SK-N-SH (cell line): ENCODE results near the gene SFN. TPM values are rescaled to one million over a fixed set of nuclear protein-coding genes. Genes with fewer than 3 reads are reported as not detected.

ENCODE experiments used
- CTCF ChIA-PET: fragments of 300-600, 350-600 bp; formaldehyde crosslinking; extraction: SDS; loops from one replicate; lab custom pipeline; 2021; lab: Yijun Ruan, JAX
- POLR2A ChIA-PET: fragments of 350-600 bp; sonication (Branson Sonifier 250); formaldehyde crosslinking; extraction: SDS; loops from one replicate; lab custom pipeline; 2020; ENCODE audit warnings: antibody characterized with exemption, inconsistent platforms; lab: Yijun Ruan, JAX
- DNase-seq: peaks from one replicate; pipeline ENCODE4 v3.0.0; 2012
- H2AFZ ChIP-seq: fragments of 200-600 bp; sonication (generic); 2 replicates; pipeline ENCODE4 v1.8.1; 2016; ENCODE audit warnings: antibody characterized with exemption, mild to moderate bottlenecking, low read depth
- H3F3A ChIP-seq: fragments of 200-600 bp; sonication (generic); replicated peaks from 2 replicates; pipeline ENCODE3; 2016; ENCODE audit warnings: antibody characterized with exemption, mild to moderate bottlenecking; ENCODE audit not compliant: insufficient read depth
- H3K27ac ChIP-seq, 2 experiments: fragments of 200-500 bp in 1 of 2; fragments of 200-600 bp in 1 of 2; sonication (Bioruptor generic) in 1 of 2; sonication (generic), shearing (Covaris generic) in 1 of 2; 2 replicates each; pipeline versions ENCODE4 v1.5.1 to v1.6.1; 2014 to 2016; ENCODE audit warnings: low read depth in 2 of 2, inconsistent platforms in 1 of 2, low read length in 1 of 2, mild to moderate bottlenecking in 1 of 2, mixed read lengths in 1 of 2
- H3K27me3 ChIP-seq: fragments of 200-600 bp; sonication (generic), shearing (Covaris generic); 2 replicates; pipeline ENCODE4 v1.6.1; 2016; ENCODE audit warnings: mixed run types; ENCODE audit not compliant: insufficient read depth
- H3K36me3 ChIP-seq, 2 experiments: fragments of 200-500 bp in 1 of 2; fragments of 200-600 bp in 1 of 2; sonication (Bioruptor generic) in 1 of 2; sonication (generic) in 1 of 2; replicated peaks in 1 of 2; 2 replicates each; pipeline versions ENCODE3 to v1.5.1; 2014 to 2016; ENCODE audit warnings: low read length in 1 of 2, mild to moderate bottlenecking in 1 of 2; ENCODE audit not compliant: insufficient read depth in 2 of 2, control insufficient read depth in 1 of 2
- H3K4me1 ChIP-seq, 2 experiments: fragments of 200-500 bp in 1 of 2; fragments of 200-600 bp in 1 of 2; sonication (Bioruptor generic) in 1 of 2; sonication (generic), shearing (Covaris generic) in 1 of 2; 2 replicates each; pipeline versions ENCODE4 v1.5.1 to v1.6.1; 2014 to 2016; ENCODE audit warnings: low read depth in 1 of 2, low read length in 1 of 2, mixed run types in 1 of 2; ENCODE audit not compliant: insufficient read depth in 2 of 2, control insufficient read depth in 1 of 2
- H3K4me2 ChIP-seq: fragments of 200-600 bp; sonication (generic), shearing (Covaris generic); 2 replicates; pipeline ENCODE4 v1.6.1; 2017; ENCODE audit warnings: mixed run types
- H3K4me3 ChIP-seq, 2 experiments: fragments of 200-500 bp in 1 of 2; fragments of 200-600 bp in 1 of 2; sonication (Bioruptor generic) in 1 of 2; sonication (generic), shearing (Covaris generic) in 1 of 2; 2 replicates each; pipeline versions ENCODE4 v1.5.1 to v1.8.1; 2014 to 2016; ENCODE audit warnings: low read depth in 2 of 2, inconsistent platforms in 1 of 2, low read length in 1 of 2, mild to moderate bottlenecking in 1 of 2, mixed read lengths in 1 of 2, moderate library complexity in 1 of 2
- H3K79me2 ChIP-seq: fragments of 200-600 bp; sonication (generic); 2 replicates; pipeline ENCODE4 v1.8.1; 2017; ENCODE audit warnings: mild to moderate bottlenecking; ENCODE audit not compliant: insufficient read depth
- H3K9ac ChIP-seq: fragments of 200-600 bp; sonication (generic); 2 replicates; pipeline ENCODE4 v1.6.1; 2017; ENCODE audit warnings: mixed run types
- H3K9me2 ChIP-seq: fragments of 200-600 bp; sonication (generic); 2 replicates; pipeline ENCODE4 v1.6.1; 2017; ENCODE audit warnings: mixed run types
- H3K9me3 ChIP-seq: fragments of 200-600 bp; sonication (generic); 2 replicates; pipeline ENCODE4 v1.6.1; 2017; ENCODE audit warnings: mixed run types, mild to moderate bottlenecking, moderate library complexity
- H4K20me1 ChIP-seq: fragments of 200-600 bp; sonication (generic); 2 replicates; pipeline ENCODE4 v1.6.1; 2017; ENCODE audit warnings: mild to moderate bottlenecking, mixed run types; ENCODE audit not compliant: insufficient read depth
- CHD2 ChIP-seq: fragments of 150-350 bp; IDR thresholded peaks from 2 replicates; pipeline ENCODE4 v1.6.1; 2018; ENCODE audit warnings: low read length; ENCODE audit not compliant: partially characterized antibody
- ELF1 ChIP-seq: IDR thresholded peaks from 2 replicates; pipeline ENCODE4 v1.4.0; 2012
- EP300 ChIP-seq, 2 experiments: IDR thresholded peaks; 2 replicates each; pipeline versions ENCODE4 v1.4.0 to v1.6.1; 2012; ENCODE audit warnings: borderline replicate concordance in 1 of 2, low read depth in 1 of 2, low read length in 1 of 2
- EZH2phosphoT487 ChIP-seq: fragments of 200-600 bp; sonication (generic); IDR thresholded peaks from 2 replicates; pipeline ENCODE4 v1.6.1; 2017; ENCODE audit warnings: low read depth, mixed run types, mild to moderate bottlenecking, antibody characterized with exemption, moderate library complexity, borderline replicate concordance
- FOSL2 ChIP-seq: IDR thresholded peaks from 2 replicates; pipeline ENCODE4 v1.4.0; 2012; ENCODE audit warnings: low read depth, mild to moderate bottlenecking, moderate library complexity, borderline replicate concordance
- FOXJ3 ChIP-seq: sonication (generic); formaldehyde crosslinking; IDR thresholded peaks from 2 replicates; pipeline ENCODE4 v1.5.1; 2020; ENCODE audit warnings: mild to moderate bottlenecking, missing genetic modification reagents
- FOXM1 ChIP-seq: IDR thresholded peaks from 2 replicates; pipeline ENCODE4 v1.4.0; 2012; ENCODE audit warnings: low read depth, mild to moderate bottlenecking
- IRF3 ChIP-seq: fragments of 150-350 bp; IDR thresholded peaks from 2 replicates; pipeline ENCODE4 v1.6.1; 2016; ENCODE audit warnings: mild to moderate bottlenecking, low read depth, low read length
- MAX ChIP-seq: IDR thresholded peaks from 2 replicates; pipeline ENCODE4 v1.4.0; 2012; ENCODE audit warnings: low read depth
- MXI1 ChIP-seq: IDR thresholded peaks from 2 replicates; pipeline ENCODE4 v1.6.1; 2012; ENCODE audit warnings: mild to moderate bottlenecking, low read depth, low read length, improper control_type of control experiment
- PBX3 ChIP-seq: IDR thresholded peaks from 2 replicates; pipeline ENCODE4; 2012
- REST ChIP-seq: IDR thresholded peaks from 2 replicates; pipeline ENCODE4 v1.6.1; 2012; ENCODE audit warnings: mild to moderate bottlenecking, low read depth, low read length, moderate library complexity
- SIN3A ChIP-seq: IDR thresholded peaks from 2 replicates; pipeline ENCODE4 v1.6.1; 2012; ENCODE audit warnings: low read depth, mild to moderate bottlenecking, low read length, moderate library complexity, borderline replicate concordance
- SMC3 ChIP-seq: IDR thresholded peaks from 2 replicates; pipeline ENCODE4 v1.6.1; 2012; ENCODE audit warnings: low read depth, low read length, improper control_type of control experiment
- USF2 ChIP-seq: fragments of 150-350 bp; IDR thresholded peaks from 2 replicates; pipeline ENCODE4 v1.6.1; 2017; ENCODE audit warnings: antibody characterized with exemption, low read length, low read depth, borderline replicate concordance
- ZBTB33 ChIP-seq: IDR thresholded peaks from 2 replicates; pipeline ENCODE4 v1.4.0; 2012; ENCODE audit warnings: low read depth, borderline replicate concordance
- WGBS: methylation state at CpG from one replicate; pipeline ENCODE4 v1.1.6; 2017; ENCODE audit warnings: low lambda C conversion rate; 5-methylcytosine and 5-hydroxymethylcytosine counted together
- polyA plus RNA-seq, 3 experiments: library from polyadenylated mRNA; depleted of rRNA; stranded (reverse); fragments of >200 nt; gene quantifications; 2 replicates each; pipeline ENCODE4 v1.2.3, GENCODE V29; 2012

SFN gene
- polyA plus RNA-seq, 1 of the 3 experiments (the other 2 are of a cell fraction): 0.18 TPM

- Histone ChIP-seq H3K9me3 (no peaks in the 10 kb centered on the region), H3F3A (no peaks in the 10 kb centered on the region), H3K4me3 (no peak overlapping the region), H3K4me1 (peaks cover 0 to 8% of the 10 kb centered on the region in 2 experiments; a peak in 1 of 4 replicates), H3K27ac (no peak overlapping the region), H3K36me3 (no peaks in the 10 kb centered on the region)
- WGBS: 67% methylated on average over 8 of the region's 8 CpGs
- DNase-seq: no peak
- POLR2A ChIA-PET: no interaction called here
- TF ChIP-seq REST: no peak
- TF ChIP-seq FOXM1: no peak
- TF ChIP-seq FOXJ3 (CRISPR knock-in tag): no peak
- TF ChIP-seq PBX3: no peak
- TF ChIP-seq EZH2phosphoT487: no peak
- no peak for TF ChIP-seq ELF1
- TF ChIP-seq, all 33 proteins: peak for 0
- no peaks in the 10 kb centered on the region for H4K20me1 ChIP-seq
- H3K27me3 ChIP-seq: no peaks in the 10 kb centered on the region; the same call in 1 of the 2 replicates
- no peak overlapping the region for H2AFZ ChIP-seq
- CTCF ChIA-PET: interaction anchor here (1.0 kb wide), 1 partner anchor 12 kb away, joined by 3 read pairs; the partner anchor contains the start of gene GPATCH3
- H3K9ac ChIP-seq: no peak overlapping the region
- no peaks in the 10 kb centered on the region for H3K79me2 ChIP-seq
- H3K4me2 ChIP-seq: no peak overlapping the region
- H3K9me2 ChIP-seq: no peaks in the 10 kb centered on the region
These were observed 48.6 kb downstream of the SFN start for GRCh38 chr1:26911399-26912146.

GRCh38 chr1:26912147-26912490 is 49.2 kb downstream of the SFN start:
- no peak overlapping the region for H2AFZ ChIP-seq
- no peaks in the 10 kb centered on the region for H3K79me2 ChIP-seq
- no peak for DNase-seq
- CTCF ChIA-PET: interaction anchor here (1.0 kb wide), 1 partner anchor 12 kb away, joined by 3 read pairs; the partner anchor contains the start of gene GPATCH3
- no peaks in the 10 kb centered on the region for H3K9me3 ChIP-seq
- no peaks in the 10 kb centered on the region; the same call in 1 of the 2 replicates for H3K27me3 ChIP-seq
- H3K9ac ChIP-seq: no peak overlapping the region
- H4K20me1 ChIP-seq: no peaks in the 10 kb centered on the region
- 37% methylated on average over 1 of the region's 2 CpGs for WGBS
- H3K4me3 ChIP-seq: no peak overlapping the region
- no peak overlapping the region for H3K4me2 ChIP-seq
- H3K4me1 ChIP-seq: peaks cover 0 to 8% of the 10 kb centered on the region in 2 experiments; a peak in 1 of 4 replicates
- H3K27ac ChIP-seq: no peak overlapping the region
- no peaks in the 10 kb centered on the region for H3K36me3 ChIP-seq
- no peaks in the 10 kb centered on the region for H3F3A ChIP-seq
- no peaks in the 10 kb centered on the region for H3K9me2 ChIP-seq
- POLR2A ChIA-PET: no interaction called here
- TF ChIP-seq FOSL2 (no peak), IRF3 (no peak), USF2 (no peak), FOXJ3 (CRISPR knock-in tag) (no peak), MXI1 (no peak), SMC3 (no peak), EZH2phosphoT487 (no peak), EP300 (IDR thresholded peaks at IDR 0.05; ENCODE audit: borderline replicate concordance in 1 of 2, low read depth in 1 of 2, low read length in 1 of 2) (no peak), ELF1 (no peak), ZBTB33 (no peak), CHD2 (no peak), MAX (no peak), SIN3A (no peak)
